ENCODE measurements around the gene NKIRAS1. TPM values are rescaled to one million over a fixed set of nuclear protein-coding genes. Genes with fewer than 3 reads are reported as not detected.

NKIRAS1 gene
- total RNA-seq, 1 donor from 2014 or later = 7.1 TPM

DNA sequence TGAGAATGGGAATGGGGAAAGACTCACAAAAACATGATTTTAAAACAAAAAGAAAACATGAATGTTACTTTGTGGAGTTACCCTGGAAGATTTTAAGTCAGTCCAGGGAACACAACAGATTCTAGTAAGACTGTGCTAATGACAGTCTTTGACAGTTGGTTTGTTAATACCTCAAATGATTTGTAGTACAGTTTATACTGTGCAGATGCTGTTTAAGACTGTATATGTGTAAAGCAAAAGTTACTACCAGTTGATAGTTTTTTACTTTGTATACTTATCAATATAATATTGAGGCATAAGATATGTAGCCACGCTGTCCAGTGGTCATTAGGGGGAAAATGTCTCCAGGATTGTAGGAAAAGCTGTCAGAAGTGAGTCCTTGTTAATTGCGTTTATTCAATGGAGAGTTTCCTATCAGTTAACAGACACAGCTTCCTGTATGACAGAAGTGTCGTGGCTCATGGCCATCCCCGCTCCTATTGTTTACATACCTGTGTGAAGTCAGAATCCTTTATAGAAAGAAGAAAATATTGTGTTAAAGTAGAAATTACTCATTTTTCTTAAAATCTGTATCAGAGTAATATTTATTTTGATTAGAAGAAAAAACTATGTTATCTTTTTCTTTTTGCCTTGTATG, 36.0 kb downstream of the NKIRAS1 start:
- no peak overlapping the region for H3K4me3 ChIP-seq (ENCODE audit: low read depth, low read length)
- TF ChIP-seq, protein P1, sequence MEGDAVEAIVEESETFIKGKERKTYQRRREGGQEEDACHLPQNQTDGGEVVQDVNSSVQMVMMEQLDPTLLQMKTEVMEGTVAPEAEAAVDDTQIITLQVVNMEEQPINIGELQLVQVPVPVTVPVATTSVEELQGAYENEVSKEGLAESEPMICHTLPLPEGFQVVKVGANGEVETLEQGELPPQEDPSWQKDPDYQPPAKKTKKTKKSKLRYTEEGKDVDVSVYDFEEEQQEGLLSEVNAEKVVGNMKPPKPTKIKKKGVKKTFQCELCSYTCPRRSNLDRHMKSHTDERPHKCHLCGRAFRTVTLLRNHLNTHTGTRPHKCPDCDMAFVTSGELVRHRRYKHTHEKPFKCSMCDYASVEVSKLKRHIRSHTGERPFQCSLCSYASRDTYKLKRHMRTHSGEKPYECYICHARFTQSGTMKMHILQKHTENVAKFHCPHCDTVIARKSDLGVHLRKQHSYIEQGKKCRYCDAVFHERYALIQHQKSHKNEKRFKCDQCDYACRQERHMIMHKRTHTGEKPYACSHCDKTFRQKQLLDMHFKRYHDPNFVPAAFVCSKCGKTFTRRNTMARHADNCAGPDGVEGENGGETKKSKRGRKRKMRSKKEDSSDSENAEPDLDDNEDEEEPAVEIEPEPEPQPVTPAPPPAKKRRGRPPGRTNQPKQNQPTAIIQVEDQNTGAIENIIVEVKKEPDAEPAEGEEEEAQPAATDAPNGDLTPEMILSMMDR (IDR thresholded peaks at IDR 0.05; ENCODE audit: insufficient read depth, low read length, poor library complexity, severe bottlenecking) = no peak
- no peaks in the 10 kb centered on the region for H3K27me3 ChIP-seq (ENCODE audit: control insufficient read depth, insufficient read depth, low read length)
- H3K36me3 ChIP-seq (ENCODE audit: control insufficient read depth, insufficient read depth, low read length) = peaks cover 2% of the 10 kb centered on the region
- DNase-seq (ENCODE audit: low read depth) = no peak

DNA sequence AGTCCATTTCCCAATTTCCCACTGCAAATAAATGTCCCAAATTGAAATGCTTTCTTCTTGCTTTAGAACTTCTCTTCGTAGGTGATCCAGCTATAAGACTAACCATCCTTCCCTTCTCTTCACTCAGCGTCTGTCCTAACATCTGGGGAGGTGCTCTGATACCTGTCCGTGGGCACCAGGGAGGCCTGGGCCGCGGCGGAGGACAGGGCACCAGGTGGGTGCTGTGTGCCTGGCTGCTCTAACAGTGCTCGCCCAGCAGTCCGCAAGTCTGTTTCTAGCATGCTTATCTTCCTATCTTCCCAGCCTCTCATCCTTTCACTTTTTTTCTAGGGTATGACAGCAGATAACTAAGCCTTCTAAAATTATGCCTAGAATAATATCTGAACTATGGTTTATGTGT, 37.3 kb downstream of the NKIRAS1 start:
- Histone ChIP-seq H3K36me3 (ENCODE audit: control insufficient read depth, insufficient read depth, low read length) (peaks cover 2% of the 10 kb centered on the region), H3K27me3 (ENCODE audit: control insufficient read depth, insufficient read depth, low read length) (no peaks in the 10 kb centered on the region), H3K4me3 (ENCODE audit: low read depth, low read length) (no peak overlapping the region)
- TF ChIP-seq, protein P1 (IDR thresholded peaks at IDR 0.05; ENCODE audit: insufficient read depth, low read length, poor library complexity, severe bottlenecking) = no peak
- no peak for DNase-seq (ENCODE audit: low read depth)

DNA sequence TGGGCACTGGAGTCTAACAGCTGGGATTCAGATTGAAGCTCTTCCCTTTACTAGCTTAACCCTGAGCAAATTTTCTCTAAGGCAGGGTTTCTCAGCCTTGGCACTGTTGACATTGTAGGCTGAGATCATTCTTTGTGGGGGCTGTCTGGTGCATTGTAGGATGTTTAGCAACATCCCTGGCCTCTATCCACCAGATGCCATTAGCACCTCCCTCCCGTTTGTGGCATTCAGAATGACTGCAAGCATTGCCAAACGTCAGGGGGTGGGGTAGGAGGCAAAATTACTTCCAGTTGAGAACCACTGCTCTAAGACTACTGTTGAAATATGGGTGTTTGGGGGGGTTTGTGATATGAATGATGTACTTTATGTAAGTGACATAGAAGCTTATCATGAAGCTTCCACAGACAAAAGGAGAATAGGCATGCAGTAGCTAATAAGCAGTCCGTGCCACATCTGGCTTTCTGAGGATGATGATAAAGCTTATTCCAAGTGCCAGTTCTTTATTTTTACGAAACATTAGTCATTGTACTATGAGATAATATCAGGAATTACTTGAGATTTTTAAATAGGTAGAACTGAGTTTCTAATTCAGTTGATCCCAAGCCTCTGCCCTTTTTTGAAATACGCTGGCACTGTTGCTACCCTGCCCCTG, 39.3 kb downstream of the NKIRAS1 start:
- DNase-seq (ENCODE audit: low read depth) = peak; percentile 35
- Histone ChIP-seq H3K36me3 (ENCODE audit: control insufficient read depth, insufficient read depth, low read length) (peaks cover 1% of the 10 kb centered on the region), H3K27me3 (ENCODE audit: control insufficient read depth, insufficient read depth, low read length) (no peaks in the 10 kb centered on the region), H3K4me3 (ENCODE audit: low read depth, low read length) (no peak overlapping the region)
- TF ChIP-seq, protein P1 (IDR thresholded peaks at IDR 0.05; ENCODE audit: insufficient read depth, low read length, poor library complexity, severe bottlenecking) = no peak

DNA sequence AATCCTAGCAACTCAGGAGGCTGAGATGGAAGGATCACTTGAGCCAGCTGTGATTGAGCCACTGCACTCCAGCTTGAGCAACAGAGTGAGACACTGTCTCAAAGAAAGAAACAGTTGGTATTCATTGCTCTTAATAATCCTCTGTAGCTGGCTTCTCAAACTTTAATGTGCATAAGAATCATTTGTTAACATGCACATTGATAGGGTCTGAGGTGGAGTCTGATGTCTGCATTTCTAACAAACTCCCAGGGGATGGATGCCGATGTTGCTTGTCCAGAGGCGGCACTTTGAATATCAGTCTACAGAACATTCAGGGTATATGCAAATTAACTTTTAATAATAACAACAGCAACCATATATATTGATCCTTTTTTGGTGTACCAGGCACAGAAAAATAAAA, 39.9 kb downstream of the NKIRAS1 start:
- TF ChIP-seq, protein P1 (IDR thresholded peaks at IDR 0.05; ENCODE audit: insufficient read depth, low read length, poor library complexity, severe bottlenecking) = no peak
- Histone ChIP-seq H3K4me3 (ENCODE audit: low read depth, low read length) (no peak overlapping the region), H3K36me3 (ENCODE audit: control insufficient read depth, insufficient read depth, low read length) (no peaks in the 10 kb centered on the region), H3K27me3 (ENCODE audit: control insufficient read depth, insufficient read depth, low read length) (no peaks in the 10 kb centered on the region)
- no peak for DNase-seq (ENCODE audit: low read depth)

DNA sequence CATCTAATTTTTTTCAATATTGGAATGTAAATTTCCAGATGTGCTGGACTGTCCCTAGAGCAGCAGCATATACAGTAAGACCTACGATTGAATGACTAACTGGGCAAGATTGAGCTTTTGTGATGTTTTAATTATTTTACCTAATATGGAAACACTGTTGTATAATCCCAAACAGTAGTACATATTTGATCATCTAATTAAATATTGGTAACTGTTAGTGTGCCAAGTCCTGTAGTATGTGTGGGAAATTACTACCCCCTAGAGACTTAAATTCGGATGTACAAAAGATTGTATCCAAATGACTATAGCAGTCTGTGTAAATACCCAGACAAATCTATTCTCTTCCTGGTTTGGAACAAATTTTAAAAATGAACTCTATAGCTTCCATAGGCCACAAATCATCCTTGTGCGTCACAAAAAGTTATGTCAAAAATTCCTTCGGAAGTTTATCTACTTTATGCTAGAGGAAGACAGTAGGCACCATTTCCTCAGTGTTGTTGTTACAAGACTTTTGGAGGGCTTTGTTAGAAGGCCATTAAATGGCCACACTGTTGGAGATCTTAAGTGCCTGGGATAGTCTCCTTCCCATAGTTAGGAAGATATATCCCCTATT, 41.6 kb downstream of the NKIRAS1 start:
- H3K27me3 ChIP-seq (ENCODE audit: control insufficient read depth, insufficient read depth, low read length) = no peaks in the 10 kb centered on the region
- DNase-seq (ENCODE audit: low read depth) = no peak
- no peaks in the 10 kb centered on the region for H3K36me3 ChIP-seq (ENCODE audit: control insufficient read depth, insufficient read depth, low read length)
- no peak overlapping the region for H3K4me3 ChIP-seq (ENCODE audit: low read depth, low read length)
- TF ChIP-seq, protein P1 (IDR thresholded peaks at IDR 0.05; ENCODE audit: insufficient read depth, low read length, poor library complexity, severe bottlenecking) = no peak

Data from kidney epithelial cell (primary cell).